ENCODE measurements around the gene RPL28.

Gene RPL28

DNA sequence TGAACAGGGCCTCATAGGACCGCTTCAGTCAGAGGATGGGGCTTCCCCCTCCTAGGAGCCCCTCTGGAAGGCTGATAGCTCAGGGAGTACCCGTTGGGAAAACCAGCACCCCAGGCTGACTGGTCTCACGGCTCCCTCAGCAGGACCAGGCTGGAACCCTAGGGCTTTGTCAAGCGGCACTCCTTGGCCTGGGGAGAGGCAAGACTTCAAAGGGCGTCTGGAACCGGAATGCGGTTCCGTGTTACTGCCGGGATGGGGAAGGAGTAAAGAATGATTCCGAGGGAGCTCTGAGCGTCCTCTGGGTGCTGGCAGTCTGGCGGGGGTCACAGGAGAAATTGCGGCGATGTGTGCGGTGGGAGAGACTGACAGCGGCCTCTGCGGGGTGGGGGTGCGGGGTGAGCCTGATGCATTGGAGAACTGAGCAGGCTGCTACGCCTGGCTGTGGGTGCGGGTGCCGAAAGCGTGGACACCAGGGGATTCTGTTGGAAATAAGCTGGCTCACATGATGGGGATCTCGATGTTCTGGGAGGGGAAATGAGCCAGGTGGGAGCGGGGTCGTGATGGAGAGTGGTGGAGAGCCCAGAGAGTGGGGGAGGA is 33.1 kb upstream of the RPL28 start:
- H3K4me3 ChIP-seq (ENCODE audit: low read length) = no peak overlapping the region
- DNase-seq (ENCODE audit: low read depth, low spot score) = no peak

GRCh38 chr19:55353356-55353802 is 32.4 kb upstream of the RPL28 start:
- peak overlapping the region; percentile 34 for H3K4me3 ChIP-seq (ENCODE audit: low read length)

GRCh38 chr19:55353803-55354697 is 31.7 kb upstream of the RPL28 start:
- peak overlapping the region; percentile 34 for H3K4me3 ChIP-seq (ENCODE audit: low read length)
- DNase-seq (ENCODE audit: low read depth, low spot score) = no peak

More at GRCh38 chr19:55353356-55353802, 32.4 kb upstream of the RPL28 start:
- DNase-seq (ENCODE audit: low read depth, low spot score) = no peak

- no peak for DNase-seq (ENCODE audit: low read depth, low spot score)
- H3K4me3 ChIP-seq (ENCODE audit: low read length) = peak within 1 kb of the TSS; percentile 34
Observed at GRCh38 chr19:55354698-55355212, 31.0 kb upstream of the RPL28 start, which contains the start of gene COX6B2. Gene COX6B2, minus strand, starts transcription at chr19:55354719. Its CDS starts 198 bp downstream, at chr19:55354521.

DNA sequence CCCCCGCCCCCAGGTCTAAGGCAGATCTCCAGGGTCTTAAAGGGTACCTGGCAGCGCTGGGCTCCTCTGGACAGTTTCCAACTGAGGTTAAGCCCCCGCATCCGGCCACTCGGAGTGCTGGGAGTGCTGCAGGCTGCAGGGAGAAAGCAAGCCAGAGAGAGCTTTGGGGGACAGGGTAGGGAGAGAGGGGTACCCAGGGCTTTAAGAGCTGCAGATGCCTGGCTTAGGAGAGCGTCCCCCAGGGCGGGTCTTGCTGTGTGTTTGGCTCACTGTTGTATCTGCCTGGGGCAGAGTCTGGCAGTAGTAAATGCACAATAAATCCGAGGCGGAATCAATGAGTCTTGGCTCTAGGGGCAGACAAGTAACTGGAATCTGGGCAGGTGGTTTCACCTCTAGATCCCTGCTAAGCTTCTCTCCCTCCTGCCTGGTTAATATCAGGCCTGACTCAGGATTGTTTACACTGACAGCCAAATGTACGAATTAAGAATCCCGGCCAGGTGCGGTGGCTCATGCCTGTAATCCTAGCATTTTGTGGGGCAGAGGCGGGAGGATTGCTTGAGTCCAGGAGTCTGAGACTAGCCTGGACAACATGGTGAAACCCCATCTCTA is 30.4 kb upstream of the RPL28 start:
- H3K4me3 ChIP-seq (ENCODE audit: low read length) = no peak overlapping the region
- no peak for DNase-seq (ENCODE audit: low read depth, low spot score)

- no peak overlapping the region for H3K4me3 ChIP-seq (ENCODE audit: low read length)
- no peak for DNase-seq (ENCODE audit: low read depth, low spot score)
Observed at GRCh38 chr19:55358493-55358892, 27.2 kb upstream of the RPL28 start.

DNA sequence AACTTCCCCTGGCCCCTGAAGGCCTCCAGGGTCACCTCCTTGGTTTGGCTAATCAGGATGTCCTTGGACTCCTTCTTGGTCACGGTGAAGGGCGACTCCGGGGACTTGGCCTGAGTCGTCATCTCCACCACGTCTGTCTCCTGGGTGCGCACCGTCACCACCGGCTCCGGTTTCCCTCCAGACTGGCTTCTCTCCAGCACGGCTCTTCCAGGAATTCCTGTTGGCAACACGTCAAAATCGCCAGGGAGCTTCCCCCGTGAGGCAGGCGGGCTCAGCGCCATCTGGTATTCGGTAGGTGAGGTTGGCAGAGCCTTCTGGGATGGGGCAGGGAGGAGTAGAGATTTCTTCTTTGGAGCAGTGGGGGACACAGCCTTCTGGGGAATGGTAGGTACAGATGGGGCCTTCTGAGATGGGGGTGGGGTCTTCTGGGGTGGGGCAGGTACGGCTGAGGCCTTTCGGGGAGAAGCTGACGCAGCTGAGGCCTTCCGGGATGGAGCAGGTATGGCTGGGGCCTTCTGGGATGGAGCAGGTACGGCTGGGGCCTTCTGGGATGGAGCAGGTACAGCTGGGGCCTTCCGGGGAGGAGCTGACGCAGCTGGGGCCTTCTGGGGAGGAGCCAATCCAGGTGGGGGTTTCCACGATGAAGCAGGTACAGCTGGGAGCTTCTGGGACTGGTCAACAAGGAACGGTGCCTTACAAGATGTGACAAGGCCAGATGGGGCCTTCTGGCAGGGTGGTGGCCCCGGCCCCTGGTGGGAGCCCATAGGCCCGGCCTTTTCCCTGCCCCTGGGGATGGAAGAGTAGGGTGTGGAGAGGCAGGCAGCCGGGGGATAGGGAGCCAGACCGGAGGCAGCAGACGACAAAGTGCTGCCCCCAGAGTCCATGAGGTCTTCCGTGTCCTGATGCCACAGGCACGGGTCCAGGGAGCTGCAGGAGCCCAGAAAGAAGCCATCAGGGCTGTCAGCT is 26.5 kb upstream of the RPL28 start:
- DNase-seq (ENCODE audit: low read depth, low spot score) = no peak
- H3K4me3 ChIP-seq (ENCODE audit: low read length) = no peak overlapping the region

- DNase-seq (ENCODE audit: low read depth, low spot score) = no peak
- no peak overlapping the region for H3K4me3 ChIP-seq (ENCODE audit: low read length)
Observed at GRCh38 chr19:55360902-55361301, 24.8 kb upstream of the RPL28 start.

DNA sequence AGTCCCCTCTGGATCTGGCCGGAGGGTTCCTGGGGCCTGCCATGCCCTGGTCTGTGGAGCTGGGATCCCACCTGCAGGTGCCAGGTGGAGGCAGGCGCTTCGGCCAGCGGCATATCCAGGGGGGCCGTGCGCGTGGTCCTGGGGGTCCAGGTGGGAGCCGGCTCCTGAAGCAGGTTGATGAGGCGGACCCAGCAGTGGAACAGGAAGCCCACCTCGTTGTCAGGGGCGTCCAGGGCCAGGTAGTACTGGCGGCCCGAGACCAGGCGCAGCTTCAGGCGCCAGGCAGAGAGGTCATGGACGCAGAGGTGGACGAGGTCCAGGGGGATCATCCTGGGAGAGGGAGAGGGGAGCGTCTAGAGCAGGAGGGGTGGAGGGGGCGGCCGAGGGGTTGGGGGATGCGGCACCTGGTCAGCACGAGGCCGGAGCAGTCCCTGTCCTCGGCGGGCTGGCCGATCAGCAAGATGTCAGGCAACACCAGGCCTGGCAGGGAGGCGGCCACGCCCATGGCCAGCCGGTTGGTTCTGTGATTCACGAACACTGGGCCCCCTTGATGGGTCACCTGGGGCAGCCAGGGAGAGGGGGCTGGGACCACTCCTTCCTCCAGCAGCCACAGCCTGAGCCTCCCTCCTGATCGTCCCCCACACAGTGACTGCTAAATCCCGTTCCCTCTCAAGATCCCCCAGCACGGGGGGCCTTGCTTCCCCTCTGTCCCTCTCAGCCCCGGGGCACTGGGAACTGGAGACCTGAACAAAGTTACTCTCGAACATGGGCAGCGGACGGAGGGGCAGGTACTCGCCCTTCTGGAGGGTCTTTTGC is 23.4 kb upstream of the RPL28 start:
- no peak for DNase-seq (ENCODE audit: low read depth, low spot score)
- H3K4me3 ChIP-seq (ENCODE audit: low read length) = no peak overlapping the region

DNA sequence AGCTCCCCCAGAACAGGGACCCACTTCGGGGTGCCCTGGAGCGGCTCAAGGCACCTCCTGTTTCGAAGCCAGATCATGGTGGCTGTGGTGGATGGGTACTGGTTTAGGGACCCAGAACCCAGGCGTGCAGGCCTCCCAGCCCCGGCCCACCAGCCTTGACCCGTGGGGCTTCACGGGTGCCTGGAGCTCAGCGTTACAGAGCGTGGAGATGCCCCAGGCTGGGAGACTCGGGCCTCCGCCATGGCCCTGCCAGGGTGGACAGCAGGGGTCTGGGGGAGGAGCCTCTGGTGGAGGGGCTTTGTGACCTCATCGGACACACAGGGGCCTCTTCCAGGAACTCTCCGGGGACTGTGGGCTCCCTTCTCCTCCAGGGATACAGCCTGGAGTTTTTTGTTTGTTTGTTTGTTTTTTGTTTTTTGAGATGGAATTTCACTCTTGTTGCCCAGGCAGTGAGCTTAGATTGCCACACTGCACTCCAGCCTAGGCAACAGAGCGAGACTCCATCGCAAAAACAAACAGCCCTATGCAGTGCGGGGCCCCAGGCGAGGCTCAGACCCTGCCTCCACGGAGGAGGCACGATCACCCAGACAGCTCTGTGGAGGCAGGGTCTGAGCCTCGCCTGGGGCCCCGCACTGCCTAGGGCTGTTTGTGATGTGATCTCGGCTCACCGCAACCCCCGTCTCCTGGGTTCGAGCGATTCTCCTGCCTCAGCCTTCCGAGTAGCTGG is 22.6 kb upstream of the RPL28 start, which contains the start of gene GARIN5B:
GARIN5B (minus strand) TSS at position 271 of the 727 bp plus-strand sequence; CDS start at position 77, 194 bp downstream.
- no peak within 1 kb of the TSS for H3K4me3 ChIP-seq (ENCODE audit: low read length)
- DNase-seq (ENCODE audit: low read depth, low spot score) = no peak

DNA sequence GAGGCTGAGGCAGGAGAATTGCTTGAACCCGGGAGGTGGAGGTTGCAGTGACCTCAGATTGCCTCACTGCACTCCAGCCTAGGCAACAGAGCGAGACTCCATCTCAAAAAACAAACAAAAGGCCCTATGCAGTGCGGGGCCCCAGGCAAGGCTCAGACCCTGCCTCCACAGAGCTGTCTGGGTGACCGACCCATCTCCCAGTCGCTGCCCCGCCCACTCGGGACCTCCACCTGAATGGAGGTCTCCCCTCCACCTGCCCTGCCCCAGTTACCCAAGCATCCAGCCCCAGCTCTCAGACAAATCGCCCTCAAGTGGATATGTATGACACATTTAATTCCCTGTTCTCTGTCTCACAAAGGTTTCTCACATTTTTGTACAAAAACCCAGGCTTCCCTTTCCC is 20.5 kb upstream of the RPL28 start:
- DNase-seq (ENCODE audit: low read depth, low spot score) = no peak
- no peak overlapping the region for H3K4me3 ChIP-seq (ENCODE audit: low read length)

DNA sequence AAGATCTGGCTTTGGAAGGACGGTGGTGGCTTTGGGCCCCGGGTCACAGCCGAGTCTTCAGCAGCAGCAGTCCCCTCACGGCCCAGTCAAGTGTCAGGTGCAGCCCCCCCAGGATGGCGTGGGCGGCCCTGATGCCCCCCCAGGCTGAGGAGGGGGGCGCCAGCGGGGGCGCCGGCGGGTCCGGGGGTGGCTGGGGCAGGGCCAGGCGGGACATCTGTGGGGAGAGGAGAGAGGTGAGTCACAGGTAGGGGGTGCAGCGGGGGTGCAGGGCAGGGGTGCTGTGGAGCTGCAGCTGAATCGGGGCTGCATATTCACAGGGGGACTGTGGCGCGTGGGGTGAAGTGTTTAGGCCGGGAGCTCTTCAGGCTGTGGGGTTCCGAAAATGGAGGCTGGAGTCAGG is 19.8 kb upstream of the RPL28 start:
- DNase-seq (ENCODE audit: low read depth, low spot score) = no peak
- no peak overlapping the region for H3K4me3 ChIP-seq (ENCODE audit: low read length)

GRCh38 chr19:55366790-55367189 is 18.9 kb upstream of the RPL28 start:
- DNase-seq (ENCODE audit: low read depth, low spot score) = no peak
- no peak overlapping the region for H3K4me3 ChIP-seq (ENCODE audit: low read length)

- no peak overlapping the region for H3K4me3 ChIP-seq (ENCODE audit: low read length)
- no peak for DNase-seq (ENCODE audit: low read depth, low spot score)
Observed at GRCh38 chr19:55368106-55368505, 17.6 kb upstream of the RPL28 start.

- DNase-seq (ENCODE audit: low read depth, low spot score) = no peak
- H3K4me3 ChIP-seq (ENCODE audit: low read length) = no peak overlapping the region
Observed at GRCh38 chr19:55368701-55369563, 16.8 kb upstream of the RPL28 start.

- no peak for DNase-seq (ENCODE audit: low read depth, low spot score)
- H3K4me3 ChIP-seq (ENCODE audit: low read length) = no peak overlapping the region
Observed at GRCh38 chr19:55369653-55370304, 16.0 kb upstream of the RPL28 start.
